ENCODE results near the gene NKAIN4.

NKAIN4 gene

GRCh38 chr20:63219866-63220521 lies 34.3 kb downstream of the NKAIN4 start:
- DNase-seq (ENCODE audit: low read depth in 3 of 3): no peak

- DNase-seq (ENCODE audit: low read depth in 3 of 3): no peak
Observed at GRCh38 chr20:63219447-63219821, 34.8 kb downstream of the NKAIN4 start.

- DNase-seq (ENCODE audit: low read depth in 3 of 3): no peak
Observed at GRCh38 chr20:63218701-63219446, 35.4 kb downstream of the NKAIN4 start.

- no peak for DNase-seq (ENCODE audit: low read depth in 3 of 3)
Observed at GRCh38 chr20:63217706-63218105, 36.6 kb downstream of the NKAIN4 start.

- no peak for DNase-seq (ENCODE audit: low read depth in 3 of 3)
Observed at GRCh38 chr20:63216849-63217471, 37.3 kb downstream of the NKAIN4 start.

GRCh38 chr20:63216041-63216848 lies 38.0 kb downstream of the NKAIN4 start, which contains the start of gene YTHDF1:
Gene YTHDF1, minus strand, starts transcription at chr20:63216131. Its CDS starts 239 bp downstream, at chr20:63215892.
- peak; percentile 90 to 92 (median 91) for DNase-seq (ENCODE audit: low read depth in 3 of 3)

GRCh38 chr20:63215101-63216040 lies 38.9 kb downstream of the NKAIN4 start:
- no peak for DNase-seq (ENCODE audit: low read depth in 3 of 3)

- no peak for DNase-seq (ENCODE audit: low read depth in 3 of 3)
Observed at GRCh38 chr20:63214514-63214913, 39.7 kb downstream of the NKAIN4 start.

- no peak for DNase-seq (ENCODE audit: low read depth in 3 of 3)
Observed at GRCh38 chr20:63212792-63213191, 41.5 kb downstream of the NKAIN4 start.

GRCh38 chr20:63212393-63212730 lies 41.9 kb downstream of the NKAIN4 start:
- DNase-seq (ENCODE audit: low read depth in 3 of 3): no peak

GRCh38 chr20:63210011-63210605 lies 44.2 kb downstream of the NKAIN4 start:
- DNase-seq (ENCODE audit: low read depth in 3 of 3): no peak

- no peak for DNase-seq (ENCODE audit: low read depth in 3 of 3)
Observed at GRCh38 chr20:63208346-63208909, 45.8 kb downstream of the NKAIN4 start.

GRCh38 chr20:63206878-63207277 lies 47.4 kb downstream of the NKAIN4 start:
- no peak for DNase-seq (ENCODE audit: low read depth in 3 of 3)

- no peak for DNase-seq (ENCODE audit: low read depth in 3 of 3)
Observed at GRCh38 chr20:63205896-63206295, 48.4 kb downstream of the NKAIN4 start.

- no peak for DNase-seq (ENCODE audit: low read depth in 3 of 3)
Observed at GRCh38 chr20:63204362-63204761, 49.9 kb downstream of the NKAIN4 start.

- no peak for DNase-seq (ENCODE audit: low read depth in 3 of 3)
Observed at GRCh38 chr20:63202811-63203526, 51.3 kb downstream of the NKAIN4 start.

- DNase-seq (ENCODE audit: low read depth in 3 of 3): no peak
Observed at GRCh38 chr20:63202021-63202420, 52.2 kb downstream of the NKAIN4 start.

GRCh38 chr20:63198606-63199005 lies 55.7 kb downstream of the NKAIN4 start:
- DNase-seq (ENCODE audit: low read depth in 3 of 3): no peak

- DNase-seq (ENCODE audit: low read depth in 3 of 3): no peak
Observed at GRCh38 chr20:63196768-63197470, 57.3 kb downstream of the NKAIN4 start.
